OCI-LY1 (cell line): Measurements from ENCODE around the gene ABCB8.

Source experiments
- CTCF ChIP-seq: fragments of 200-600 bp; sonication (generic), shearing (Covaris generic); IDR thresholded peaks from 2 replicates; pipeline ENCODE4 v1.5.1; 2017; ENCODE audit warnings: mild to moderate bottlenecking, antibody characterized with exemption, low read length, moderate library complexity, mixed read lengths
- EZH2 ChIP-seq: fragments of 200-600 bp; sonication (generic), shearing (Covaris generic); IDR thresholded peaks from 2 replicates; pipeline ENCODE4 v1.8.0; 2017; ENCODE audit warnings: borderline replicate concordance, mixed run types, mild to moderate bottlenecking, antibody characterized with exemption, low read length, moderate library complexity, mixed read lengths

GRCh38 chr7:151059367-151060112, 31.3 kb downstream of the ABCB8 start, which contains the start of gene SLC4A2:
- TF ChIP-seq CTCF (peak; percentile 68), EZH2 (no peak)
